ENCODE measurements around the gene ARFRP1. TPM values are rescaled to one million over a fixed set of nuclear protein-coding genes. Genes with fewer than 3 reads are reported as not detected.
A peak's percentile ranks its signal among the peaks of the same experiment; 100 is the strongest.

ARFRP1 gene
- total RNA-seq, 4 donors from 2014 or later = 43.6 to 52.1 (median 46.7) TPM

GRCh38 chr20:63740627-63741353 lies 33.0 kb upstream of the ARFRP1 start:
- no peaks in the 10 kb centered on the region for H3K27me3 ChIP-seq
- peak in 2 of 6 experiments; percentile 12 to 24 for TF ChIP-seq CTCF (IDR thresholded peaks at IDR 0.05)
- TF ChIP-seq POLR2A (IDR thresholded peaks at IDR 0.05) = peak in 1 of 2 donors; percentile 57
- H3K36me3 ChIP-seq = peaks cover 15% of the 10 kb centered on the region in 2 donors
- H3K4me1 ChIP-seq = peaks cover 19 to 29% of the 10 kb centered on the region in 2 donors
- DNase-seq = peak; percentile 94 to 95
- 4% methylated on average over 8 of the region's 29 CpGs; no CpG with 5 or more reads in 1 of the 2 donors for WGBS, 2 donors
- peak overlapping the region; percentile 39 to 66 (median 53) for H3K4me3 ChIP-seq (replicated peaks in 1 of 3)
- H3K27ac ChIP-seq = peak overlapping the region; percentile 68 to 94 (median 88)
- H3K9me3 ChIP-seq = no peaks in the 10 kb centered on the region
- intact Hi-C loops (cut with DNase I) = loop anchor here (5.0 kb wide), 1 partner anchor 203 kb away; the partner anchor contains the start of gene PTK6

- TF ChIP-seq CTCF (IDR thresholded peaks at IDR 0.05) (no peak), POLR2A (IDR thresholded peaks at IDR 0.05) (no peak)
Measured at GRCh38 chr20:63740070-63740626, 32.4 kb upstream of the ARFRP1 start.

GRCh38 chr20:63739130-63740069 lies 31.6 kb upstream of the ARFRP1 start, which contains the start of gene SLC2A4RG:
TSS of gene SLC2A4RG (plus strand) at chr20:63739776. CDS start at chr20:63739913, 137 bp downstream.
- intact Hi-C loops (cut with DNase I) = loop anchor here (5.0 kb wide), 1 partner anchor 202 kb away; the partner anchor contains the start of gene PTK6
- no peaks in the 10 kb centered on the region for H3K27me3 ChIP-seq
- peaks cover 19 to 29% of the 10 kb centered on the region in 2 donors for H3K36me3 ChIP-seq
- no peaks in the 10 kb centered on the region for H3K9me3 ChIP-seq
- DNase-seq = peak; percentile 84 to 87
- 0% methylated on average over 2 of the region's 136 CpGs; no CpG with 5 or more reads in 1 of the 2 donors for WGBS, 2 donors
- H3K4me3 ChIP-seq (replicated peaks in 1 of 3) = peak within 1 kb of the TSS; percentile 39 to 66 (median 53)
- H3K27ac ChIP-seq = peak within 1 kb of the TSS; percentile 68 to 94 (median 91)
- no peak for TF ChIP-seq CTCF (IDR thresholded peaks at IDR 0.05)
- no peak for TF ChIP-seq POLR2A (IDR thresholded peaks at IDR 0.05)
- H3K4me1 ChIP-seq = peaks cover 19 to 29% of the 10 kb centered on the region in 2 donors

More at GRCh38 chr20:63740070-63740626, 32.4 kb upstream of the ARFRP1 start:
- peak overlapping the region; percentile 39 to 66 (median 53) for H3K4me3 ChIP-seq (replicated peaks in 1 of 3)
- no peaks in the 10 kb centered on the region for H3K9me3 ChIP-seq
- no CpG with 5 or more reads among the region's 80 CpGs for WGBS, 2 donors
- H3K27ac ChIP-seq = peak overlapping the region; percentile 68 to 94 (median 88)
- intact Hi-C loops (cut with DNase I) = loop anchor here (5.0 kb wide), 1 partner anchor 203 kb away; the partner anchor contains the start of gene PTK6
- peak; percentile 49 to 53 for DNase-seq
- peaks cover 19 to 29% of the 10 kb centered on the region in 2 donors for H3K4me1 ChIP-seq
- no peaks in the 10 kb centered on the region for H3K27me3 ChIP-seq
- peaks cover 17 to 22% of the 10 kb centered on the region in 2 donors for H3K36me3 ChIP-seq

- DNase-seq = peak; percentile 85 to 86
- no peaks in the 10 kb centered on the region for H3K27me3 ChIP-seq
- H3K9me3 ChIP-seq = no peaks in the 10 kb centered on the region
- H3K36me3 ChIP-seq = peaks cover 24 to 33% of the 10 kb centered on the region in 2 donors
- WGBS, 2 donors = 0 to 13% methylated on average over 4 to 6 of the region's 26 CpGs
- peak overlapping the region in 1 of 3 donors; percentile 35 for H3K4me3 ChIP-seq (replicated peaks in 1 of 3)
- TF ChIP-seq POLR2A (IDR thresholded peaks at IDR 0.05) = no peak
- no peak for TF ChIP-seq CTCF (IDR thresholded peaks at IDR 0.05)
- peaks cover 19 to 29% of the 10 kb centered on the region in 2 donors for H3K4me1 ChIP-seq
- H3K27ac ChIP-seq = peak overlapping the region; percentile 57 to 91 (median 91)
- intact Hi-C loops (cut with DNase I) = no loop called here
Measured at GRCh38 chr20:63738687-63739129, 30.9 kb upstream of the ARFRP1 start.
